Measurements from ENCODE around the gene LRRC10B.
A peak's percentile ranks its signal among the peaks of the same experiment; 100 is the strongest.

The LRRC10B gene

DNA sequence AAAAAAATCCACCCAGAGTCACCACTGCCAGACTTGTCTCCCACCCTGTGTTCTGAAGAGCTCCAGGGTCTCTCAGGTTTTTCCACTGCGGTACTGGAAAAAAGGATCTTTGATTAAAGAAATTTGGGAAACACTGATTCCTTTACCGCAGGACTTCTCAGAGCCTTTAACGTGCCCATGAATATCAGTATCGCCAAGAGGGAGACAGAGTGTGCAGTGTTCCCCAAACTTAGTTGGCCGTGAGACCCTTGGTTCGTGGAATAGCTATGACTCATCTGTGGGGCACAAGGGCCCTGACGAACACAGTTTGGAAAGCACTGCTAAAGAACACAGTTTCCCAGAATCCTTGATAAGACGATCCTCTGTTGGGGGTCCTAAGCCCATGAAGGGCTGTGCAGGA is 40.6 kb downstream of the LRRC10B start:
- no peak for DNase-seq

DNA sequence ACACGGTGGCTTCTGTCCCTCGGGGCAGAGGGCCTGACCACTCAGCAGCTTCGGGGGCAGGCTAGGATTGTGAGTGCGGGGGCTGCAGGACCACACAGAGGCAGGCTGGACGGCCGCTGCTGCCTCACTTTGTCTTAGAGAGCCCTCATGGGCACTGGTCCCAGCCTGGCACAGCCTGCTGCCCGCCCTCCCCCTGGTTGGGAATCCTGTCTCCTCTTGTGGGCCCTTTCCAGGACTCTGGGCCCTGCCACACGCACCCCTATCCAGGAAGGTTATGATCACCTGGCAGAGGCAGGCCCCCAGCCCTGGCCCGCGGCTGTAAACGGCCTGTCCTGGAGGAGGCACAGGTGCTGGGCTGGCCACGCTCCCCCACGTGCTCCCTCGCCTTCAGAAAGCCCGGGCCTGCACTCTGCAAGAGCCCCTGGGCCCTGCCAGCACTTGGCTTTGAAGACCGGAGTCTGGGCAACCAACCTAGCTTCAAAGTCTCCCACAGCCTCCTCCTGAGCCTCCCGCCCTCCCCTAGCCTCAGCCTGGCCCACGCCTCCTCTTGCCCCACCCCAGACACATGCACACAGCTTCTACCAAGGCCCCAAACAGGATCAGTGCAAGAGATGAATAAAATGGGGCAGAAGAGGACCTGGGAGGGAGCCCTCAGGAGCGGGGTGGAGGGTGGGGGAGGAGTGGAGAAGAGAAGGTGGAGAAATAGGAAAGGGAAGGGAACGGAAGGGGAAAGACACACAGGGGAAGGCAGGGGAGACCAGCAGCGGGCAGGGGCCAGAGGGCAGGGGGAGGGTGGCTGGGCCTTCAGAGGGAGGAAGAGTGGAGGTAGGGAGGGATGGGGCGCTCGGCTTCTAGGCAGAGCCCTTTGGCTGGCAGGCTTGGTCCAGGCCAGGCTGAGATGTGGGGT is 41.4 kb downstream of the LRRC10B start:
- no peak for DNase-seq

- no peak for DNase-seq
Measured at GRCh38 chr11:61550665-61551227, 42.2 kb downstream of the LRRC10B start.

DNA sequence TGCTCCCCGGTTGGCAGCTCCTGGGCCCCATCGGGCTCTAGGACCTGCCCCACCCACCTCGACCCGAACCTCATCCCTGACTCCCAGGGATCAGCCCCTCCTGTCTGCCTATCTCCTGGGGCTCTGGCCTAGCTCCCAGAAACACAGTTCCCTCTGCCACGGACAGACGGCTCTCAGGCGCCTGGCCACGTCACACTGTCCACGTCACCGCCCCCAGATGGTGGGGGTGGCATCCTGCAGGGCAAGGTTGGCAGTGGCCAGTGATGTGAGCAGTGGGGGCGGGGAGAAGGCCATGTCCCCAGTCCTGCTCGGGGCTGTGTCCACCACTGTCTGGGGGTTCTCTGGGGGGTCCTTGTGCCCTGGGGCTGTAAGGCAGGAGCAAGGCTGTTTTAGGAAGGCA is 43.1 kb downstream of the LRRC10B start:
- no peak for DNase-seq

- no peak for DNase-seq
Measured at GRCh38 chr11:61552108-61552635, 43.6 kb downstream of the LRRC10B start.

DNA sequence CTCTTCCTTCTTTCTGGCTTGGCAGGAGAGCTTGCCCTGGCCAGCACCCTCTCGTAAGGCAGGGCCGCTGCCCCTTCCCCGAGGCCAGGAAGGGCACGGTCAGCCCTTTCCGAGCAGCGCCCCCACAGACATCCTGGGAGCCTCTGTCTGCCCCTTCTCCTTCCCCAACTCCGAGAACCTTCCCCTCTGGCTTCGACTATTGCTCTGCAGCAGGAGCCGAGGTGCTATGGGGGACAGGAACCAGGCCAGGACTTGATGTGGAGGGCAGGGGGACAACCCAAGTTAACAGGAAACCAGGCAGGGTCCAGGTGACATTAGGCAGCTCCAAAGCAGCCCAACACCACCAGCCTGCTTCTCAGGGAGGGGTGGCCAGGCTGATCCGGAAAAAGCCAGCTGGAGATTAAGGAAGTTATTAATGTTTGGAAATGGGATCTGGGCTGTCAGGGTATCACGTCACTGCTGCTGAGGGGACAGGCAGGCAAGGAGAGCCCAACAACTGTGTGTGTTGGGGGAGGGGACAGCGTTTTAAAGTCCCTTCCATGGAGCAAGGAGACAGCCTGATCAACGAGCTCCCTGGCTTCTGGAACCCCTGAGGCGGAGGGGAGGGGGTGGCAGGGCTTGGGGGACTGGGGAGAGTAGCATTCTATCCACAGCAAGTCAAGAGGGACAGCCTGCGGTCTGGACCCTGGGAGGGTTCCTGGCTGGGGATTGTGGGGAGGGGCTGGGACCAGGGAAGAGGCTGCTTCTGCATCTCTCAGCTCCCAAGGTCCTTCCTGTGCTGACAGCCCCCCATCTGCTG is 45.0 kb downstream of the LRRC10B start:
- DNase-seq, result peak; percentile 69 to 80

GRCh38 chr11:61554172-61554988 is 45.8 kb downstream of the LRRC10B start:
- no peak for DNase-seq

DNA sequence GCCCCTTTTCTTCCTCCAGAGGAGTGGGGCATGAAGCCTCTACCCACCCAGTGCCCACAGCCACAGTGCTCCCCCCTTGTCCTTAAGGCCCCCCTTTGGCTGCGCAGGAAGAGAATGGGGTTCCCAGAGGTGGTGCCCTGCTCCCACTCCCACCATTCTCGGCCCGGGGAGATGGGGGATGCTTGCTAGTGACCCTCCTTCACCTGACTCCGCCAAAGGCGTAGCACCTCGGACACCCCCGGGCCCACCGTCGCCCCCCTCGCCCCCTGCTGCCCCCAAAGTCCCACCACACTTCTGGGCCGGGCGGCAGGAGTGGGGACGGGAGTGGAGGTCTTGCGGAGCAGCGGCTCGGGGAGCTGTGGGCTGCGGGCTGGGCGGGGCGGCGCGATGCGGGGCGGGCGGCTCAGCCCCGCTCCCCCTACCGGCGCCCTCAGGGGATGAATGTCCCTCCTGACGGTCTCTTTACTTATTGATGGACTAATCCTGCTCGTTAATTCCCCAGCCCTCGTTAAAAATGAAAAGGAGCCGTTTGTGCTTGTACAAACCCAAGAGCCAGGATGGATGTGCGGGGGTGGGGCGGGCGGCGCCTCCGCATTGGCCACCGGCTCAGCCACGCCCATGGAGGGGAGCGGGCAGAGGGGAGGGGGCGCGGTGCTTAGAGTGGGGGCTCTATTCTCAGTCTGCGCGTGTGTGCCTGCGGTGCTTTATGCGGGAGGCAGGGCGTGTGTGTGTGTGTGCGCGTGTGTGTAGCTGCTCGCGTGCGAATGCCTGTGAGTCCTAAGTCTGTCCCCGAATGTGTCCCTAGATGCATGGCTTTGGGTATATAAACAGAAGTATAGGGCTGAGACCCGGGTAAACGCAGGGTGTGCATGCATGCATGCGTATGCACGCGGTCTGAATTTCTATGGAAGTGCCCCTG is 46.8 kb downstream of the LRRC10B start:
- peak; percentile 60 to 80 for DNase-seq

- no peak for DNase-seq
Measured at GRCh38 chr11:61555978-61556377, 47.4 kb downstream of the LRRC10B start.

- DNase-seq, result no peak
Measured at GRCh38 chr11:61556621-61557020, 48.1 kb downstream of the LRRC10B start.

All from NCI-H524 (cell line).